Tibial nerve (tissue), 4 donors: ENCODE results near the gene SOX18. TPM values are rescaled to one million over a fixed set of nuclear protein-coding genes. Genes with fewer than 3 reads are reported as not detected.

Source experiments
- DNase-seq, 2 donors: peaks; one replicate each; pipeline ENCODE4 v3.0.0-alpha.2; 2019; ENCODE audit warnings: low spot score in 2 of 2
- H3K27ac ChIP-seq, 4 donors: fragments of 200-600 bp; sonication (generic) in 3 of 4; one replicate each; pipeline ENCODE4 v1.5.1; 2017 to 2019; ENCODE audit warnings: mild to moderate bottlenecking in 1 of 4
- H3K27me3 ChIP-seq, 2 donors: fragments of 200-600 bp; sonication (generic) in 1 of 2; one replicate each; pipeline versions ENCODE4 v1.5.1 to v1.6.0; 2017 to 2019
- H3K36me3 ChIP-seq, 3 donors: fragments of 200-600 bp; sonication (generic); one replicate each; pipeline ENCODE4 v1.5.1; 2018 to 2019
- H3K4me1 ChIP-seq, 4 donors: fragments of 200-600 bp; sonication (generic) in 3 of 4; one replicate each; pipeline ENCODE4 v1.5.1; 2017 to 2019
- H3K4me3 ChIP-seq, 4 donors: fragments of 200-600 bp; sonication (generic) in 3 of 4; one replicate each; pipeline ENCODE4 v1.5.1; 2017 to 2019; ENCODE audit warnings: mild to moderate bottlenecking in 1 of 4, moderate library complexity in 1 of 4
- H3K9me3 ChIP-seq, 4 donors: fragments of 200-600 bp; sonication (generic) in 3 of 4; one replicate each; pipeline ENCODE4 v1.5.1; 2017 to 2019
- EP300 ChIP-seq, 2 donors: sonication (generic); formaldehyde crosslinking; IDR thresholded peaks; one replicate each; pipeline ENCODE4 v1.6.1; 2017; ENCODE audit warnings: antibody characterized with exemption in 2 of 2, mild to moderate bottlenecking in 1 of 2
- POLR2A ChIP-seq, 2 donors: fragments of 450-650 bp; IDR thresholded peaks; one replicate each; pipeline ENCODE4 v1.6.1; 2017; ENCODE audit warnings: antibody characterized with exemption in 2 of 2, mild to moderate bottlenecking in 2 of 2, moderate library complexity in 2 of 2
- WGBS, 2 donors: methylation state at CpG; one replicate each; pipeline ENCODE4 v1.1.5; 2018; 5-methylcytosine and 5-hydroxymethylcytosine counted together
- total RNA-seq, 4 donors: library from RNA; depleted of rRNA; stranded (reverse); fragments of >200 nt; gene quantifications; one replicate each; pipeline ENCODE4 v1.1.0, GENCODE V29; 2016
- TF ChIP-seq, protein P1 (sequence below), 5 experiments: fragments of 200-600 bp in 3 of 5; fragments of 450-650 bp in 2 of 5; sonication (generic) in 3 of 5; IDR thresholded peaks; one replicate each; pipeline ENCODE4 v1.5.1; 2016 to 2019; ENCODE audit warnings: antibody characterized with exemption in 5 of 5, mild to moderate bottlenecking in 3 of 5, moderate library complexity in 2 of 5

The SOX18 gene
- total RNA-seq, 4 donors from 2014 or later, result 4.6 to 44.6 (median 21.4) TPM

DNA sequence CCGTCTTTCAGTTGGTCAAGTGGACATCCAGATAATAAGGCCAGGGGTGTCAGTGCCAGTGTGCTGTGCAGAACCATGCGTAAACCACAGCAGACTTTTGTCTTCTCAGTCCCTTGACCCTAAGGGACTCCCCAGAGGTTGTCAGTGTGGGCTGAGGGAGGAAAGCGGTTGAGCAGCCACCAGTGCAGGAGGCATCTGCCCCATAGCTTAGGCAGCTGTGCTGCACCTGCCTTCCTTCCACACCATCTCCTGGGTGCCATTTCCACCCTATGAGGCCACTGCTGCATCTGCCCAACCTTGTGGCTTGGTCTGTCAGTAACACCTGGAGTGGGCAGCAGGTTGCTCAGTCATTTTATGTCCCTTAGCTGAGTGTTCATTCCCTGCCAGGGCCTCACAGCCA lies 42.5 kb downstream of the SOX18 start:
- Histone ChIP-seq H3K4me3 (no peak overlapping the region), H3K9me3 (no peaks in the 10 kb centered on the region), H3K27ac (no peak overlapping the region), H3K36me3 (peaks cover 0 to 98% (median 26%) of the 10 kb centered on the region in 3 donors), H3K4me1 (no peaks in the 10 kb centered on the region), H3K27me3 (no peaks in the 10 kb centered on the region)
- no peak for DNase-seq
- TF ChIP-seq EP300 (IDR thresholded peaks at IDR 0.05) (no peak), POLR2A (IDR thresholded peaks at IDR 0.05) (no peak)
- TF ChIP-seq, protein P1, sequence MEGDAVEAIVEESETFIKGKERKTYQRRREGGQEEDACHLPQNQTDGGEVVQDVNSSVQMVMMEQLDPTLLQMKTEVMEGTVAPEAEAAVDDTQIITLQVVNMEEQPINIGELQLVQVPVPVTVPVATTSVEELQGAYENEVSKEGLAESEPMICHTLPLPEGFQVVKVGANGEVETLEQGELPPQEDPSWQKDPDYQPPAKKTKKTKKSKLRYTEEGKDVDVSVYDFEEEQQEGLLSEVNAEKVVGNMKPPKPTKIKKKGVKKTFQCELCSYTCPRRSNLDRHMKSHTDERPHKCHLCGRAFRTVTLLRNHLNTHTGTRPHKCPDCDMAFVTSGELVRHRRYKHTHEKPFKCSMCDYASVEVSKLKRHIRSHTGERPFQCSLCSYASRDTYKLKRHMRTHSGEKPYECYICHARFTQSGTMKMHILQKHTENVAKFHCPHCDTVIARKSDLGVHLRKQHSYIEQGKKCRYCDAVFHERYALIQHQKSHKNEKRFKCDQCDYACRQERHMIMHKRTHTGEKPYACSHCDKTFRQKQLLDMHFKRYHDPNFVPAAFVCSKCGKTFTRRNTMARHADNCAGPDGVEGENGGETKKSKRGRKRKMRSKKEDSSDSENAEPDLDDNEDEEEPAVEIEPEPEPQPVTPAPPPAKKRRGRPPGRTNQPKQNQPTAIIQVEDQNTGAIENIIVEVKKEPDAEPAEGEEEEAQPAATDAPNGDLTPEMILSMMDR (IDR thresholded peaks at IDR 0.05), result no peak
- WGBS, 2 donors, result 88 to 94% methylated on average over 3 of the region's 3 CpGs

DNA sequence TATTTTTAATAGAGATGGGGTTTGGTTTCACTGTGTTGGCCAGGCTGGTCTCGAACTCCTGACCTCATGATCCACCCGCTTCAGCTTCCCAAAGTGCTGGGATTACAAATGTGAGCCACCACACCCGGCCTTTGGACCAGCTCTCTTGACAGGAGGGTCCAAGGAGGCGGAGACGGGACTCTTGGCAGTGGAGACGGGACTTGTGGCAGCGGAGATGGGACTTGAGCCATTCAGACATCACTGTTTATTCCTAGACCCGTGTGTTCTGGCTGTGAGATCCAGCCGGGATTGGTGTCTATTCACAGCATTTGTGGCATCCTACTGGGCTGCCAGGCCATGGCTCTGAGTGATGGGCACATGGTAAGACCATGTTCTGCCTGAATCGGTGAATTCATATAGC lies 42.9 kb downstream of the SOX18 start:
- TF ChIP-seq, protein P1 (IDR thresholded peaks at IDR 0.05), result no peak
- TF ChIP-seq EP300 (IDR thresholded peaks at IDR 0.05) (no peak), POLR2A (IDR thresholded peaks at IDR 0.05) (no peak)

DNA sequence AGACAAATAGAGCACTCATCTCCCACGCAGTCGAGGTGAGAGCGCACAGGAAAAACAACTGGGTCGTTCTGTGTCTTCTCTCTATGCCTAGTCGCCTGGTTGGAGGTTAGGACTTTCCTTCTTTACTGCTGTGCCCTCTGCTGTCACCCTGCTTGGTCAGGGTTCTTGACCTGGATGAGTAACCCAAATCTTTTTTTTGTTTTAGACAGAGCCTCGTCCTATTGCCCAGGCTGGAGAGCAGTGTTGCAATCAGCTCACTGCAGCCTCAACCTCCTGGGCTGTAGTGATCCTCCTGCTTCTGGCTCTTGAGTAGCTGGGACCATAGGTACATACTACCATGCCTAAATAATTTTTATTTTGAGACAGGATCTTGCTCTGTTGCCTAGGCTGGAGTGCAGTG lies 44.0 kb downstream of the SOX18 start:
- WGBS, 2 donors, result 75 to 76% methylated on average over 6 of the region's 6 CpGs
- TF ChIP-seq, protein P1 (IDR thresholded peaks at IDR 0.05), result no peak
- TF ChIP-seq POLR2A (IDR thresholded peaks at IDR 0.05) (no peak), EP300 (IDR thresholded peaks at IDR 0.05) (no peak)
- Histone ChIP-seq H3K27ac (no peak overlapping the region), H3K4me3 (no peak overlapping the region), H3K9me3 (no peaks in the 10 kb centered on the region), H3K4me1 (no peaks in the 10 kb centered on the region), H3K27me3 (no peaks in the 10 kb centered on the region), H3K36me3 (peaks cover 0 to 100% (median 28%) of the 10 kb centered on the region in 3 donors)
- no peak for DNase-seq

More for the DNA sequence above, 42.9 kb downstream of the SOX18 start:
- Histone ChIP-seq H3K9me3 (no peaks in the 10 kb centered on the region), H3K36me3 (peaks cover 0 to 100% (median 28%) of the 10 kb centered on the region in 3 donors), H3K4me3 (no peak overlapping the region), H3K27ac (no peak overlapping the region), H3K27me3 (no peaks in the 10 kb centered on the region), H3K4me1 (no peaks in the 10 kb centered on the region)
- 87 to 91% methylated on average over 10 of the region's 10 CpGs for WGBS, 2 donors
- no peak for DNase-seq

DNA sequence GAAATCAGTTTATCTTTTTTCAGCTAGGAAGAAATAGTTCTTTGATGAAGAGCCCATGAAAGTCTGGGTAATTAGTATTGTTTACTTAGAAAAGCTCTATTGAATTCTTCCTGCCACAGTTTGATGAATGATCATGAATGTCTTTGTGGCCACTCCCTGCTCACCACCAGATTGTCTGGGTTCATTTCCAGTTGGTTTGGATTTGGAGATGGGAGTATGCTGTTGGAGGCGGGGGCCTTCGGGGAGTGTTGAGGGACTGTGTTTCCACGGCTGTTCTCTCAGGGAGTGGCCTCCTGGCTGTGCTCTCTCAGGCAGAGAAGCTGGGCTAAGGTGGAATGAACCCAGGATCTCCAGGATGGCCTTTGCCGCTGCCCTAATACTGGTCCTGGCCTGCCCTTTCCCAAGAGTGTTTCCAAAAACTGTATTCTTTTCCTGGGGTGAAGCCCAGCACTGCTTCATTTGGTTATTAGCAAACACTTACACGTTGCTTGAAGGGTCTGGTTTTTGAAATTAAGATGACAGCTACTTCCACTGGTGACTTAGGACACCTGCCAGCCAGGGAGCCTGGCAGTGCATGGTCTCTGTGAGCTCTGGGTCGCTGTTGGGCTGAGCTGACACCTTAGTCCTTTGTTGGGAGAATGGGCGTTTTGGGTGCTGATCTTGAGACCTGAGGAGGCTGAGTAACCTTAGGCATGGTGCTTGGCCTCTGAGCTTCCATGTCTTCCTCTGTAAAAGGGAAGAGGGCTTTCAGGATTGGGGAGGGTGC lies 45.3 kb downstream of the SOX18 start:
- Histone ChIP-seq H3K4me3 (no peak overlapping the region), H3K36me3 (peaks cover 0 to 100% (median 22%) of the 10 kb centered on the region in 3 donors), H3K9me3 (no peaks in the 10 kb centered on the region), H3K4me1 (no peaks in the 10 kb centered on the region), H3K27ac (no peak overlapping the region), H3K27me3 (no peaks in the 10 kb centered on the region)
- WGBS, 2 donors, result 69 to 77% methylated on average over 6 to 7 of the region's 7 CpGs
- TF ChIP-seq, protein P1 (IDR thresholded peaks at IDR 0.05), result no peak
- no peak for TF ChIP-seq EP300 (IDR thresholded peaks at IDR 0.05)
- no peak for TF ChIP-seq POLR2A (IDR thresholded peaks at IDR 0.05)
- DNase-seq, result no peak

DNA sequence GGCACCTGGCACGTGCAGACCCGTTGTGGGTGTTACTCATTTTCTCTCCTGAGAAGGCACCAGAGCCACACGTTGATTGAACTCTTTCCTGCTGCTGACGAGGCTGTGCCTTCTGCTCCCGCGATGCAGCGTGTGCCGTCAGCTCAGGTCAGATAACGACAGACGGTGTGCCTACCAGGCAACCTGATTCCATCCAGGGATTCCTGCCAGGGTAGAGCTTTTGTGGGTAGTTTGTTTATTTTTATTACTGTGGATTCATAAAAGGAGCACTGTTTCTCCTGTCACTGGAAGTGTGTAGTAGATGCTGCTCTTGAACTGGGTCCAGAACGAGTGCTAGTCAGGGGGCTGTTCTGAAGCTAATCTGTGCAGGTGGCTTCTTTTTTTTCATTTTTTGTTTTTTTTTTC lies 47.8 kb downstream of the SOX18 start:
- Histone ChIP-seq H3K4me3 (no peak overlapping the region), H3K36me3 (peaks cover 0 to 100% (median 34%) of the 10 kb centered on the region in 3 donors), H3K4me1 (no peaks in the 10 kb centered on the region), H3K27ac (no peak overlapping the region), H3K27me3 (no peaks in the 10 kb centered on the region), H3K9me3 (no peaks in the 10 kb centered on the region)
- TF ChIP-seq, protein P1 (IDR thresholded peaks at IDR 0.05), result no peak
- TF ChIP-seq POLR2A (IDR thresholded peaks at IDR 0.05) (no peak), EP300 (IDR thresholded peaks at IDR 0.05) (no peak)
- DNase-seq, result no peak
- WGBS, 2 donors, result 72 to 81% methylated on average over 11 of the region's 11 CpGs
